ENCODE data around the gene ZNF138.
"Not testable (repeated sequence)": the region's sequence is repeated elsewhere in the genome, so short reads cannot be mapped to it uniquely, and the experiment has no call there.

Gene ZNF138

DNA sequence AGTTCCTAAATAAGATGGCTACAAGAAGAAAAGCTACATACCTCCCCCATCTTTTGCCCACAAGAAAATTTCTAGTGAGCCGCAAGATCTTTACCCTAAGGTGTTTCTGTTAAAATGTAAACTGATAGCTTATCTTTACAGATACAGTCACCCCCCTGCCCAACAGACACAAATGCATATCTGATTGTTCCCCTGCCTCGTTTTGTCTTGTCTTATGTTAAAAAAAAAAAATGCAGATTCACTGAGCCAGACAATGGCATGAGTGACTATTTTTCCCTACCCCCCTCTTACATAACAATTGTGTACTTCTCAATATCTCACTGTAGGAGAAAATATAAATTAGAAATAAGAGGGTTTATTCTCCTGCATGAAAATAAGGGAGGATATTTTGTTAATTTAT is 8.5 kb downstream of the ZNF138 start:
- no peak for TF ChIP-seq ZNF274 (IDR thresholded peaks at IDR 0.05; ENCODE audit: low read depth, low read length)
- no peak overlapping the region for H3K4me3 ChIP-seq (ENCODE audit: low read length)

DNA sequence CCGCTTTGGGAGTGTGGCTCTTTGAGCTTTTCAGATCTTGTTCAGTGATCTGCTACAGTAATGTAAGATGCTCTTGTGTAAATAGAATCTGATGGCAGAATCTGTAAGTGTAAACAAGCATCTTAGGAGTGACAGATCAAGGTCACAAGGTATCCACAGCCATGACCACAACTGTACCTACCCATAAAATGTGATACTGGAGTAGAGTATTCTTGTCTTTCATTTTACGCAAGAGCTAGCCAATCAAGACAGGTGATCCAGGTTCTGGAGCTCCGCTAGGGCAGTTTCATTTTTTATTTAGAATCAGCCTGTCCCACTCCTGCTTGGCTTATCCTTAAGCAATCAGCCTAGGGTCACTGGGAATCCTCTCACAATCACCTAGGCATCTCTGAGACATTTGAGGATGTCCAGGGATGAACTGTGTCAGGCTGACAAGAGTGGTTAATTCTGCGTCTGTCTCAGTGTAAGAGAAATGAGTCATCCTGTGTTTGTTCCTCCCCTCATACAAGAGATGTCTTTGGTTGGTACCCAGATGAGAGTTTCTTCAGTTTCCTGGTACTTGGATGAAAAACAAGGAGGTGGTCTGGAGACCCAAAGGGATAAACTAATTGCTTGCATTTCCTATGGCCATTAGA is 13.6 kb downstream of the ZNF138 start:
- TF ChIP-seq ZNF274 (IDR thresholded peaks at IDR 0.05; ENCODE audit: low read depth, low read length) = no peak
- H3K4me3 ChIP-seq (ENCODE audit: low read length) = no peak overlapping the region

DNA sequence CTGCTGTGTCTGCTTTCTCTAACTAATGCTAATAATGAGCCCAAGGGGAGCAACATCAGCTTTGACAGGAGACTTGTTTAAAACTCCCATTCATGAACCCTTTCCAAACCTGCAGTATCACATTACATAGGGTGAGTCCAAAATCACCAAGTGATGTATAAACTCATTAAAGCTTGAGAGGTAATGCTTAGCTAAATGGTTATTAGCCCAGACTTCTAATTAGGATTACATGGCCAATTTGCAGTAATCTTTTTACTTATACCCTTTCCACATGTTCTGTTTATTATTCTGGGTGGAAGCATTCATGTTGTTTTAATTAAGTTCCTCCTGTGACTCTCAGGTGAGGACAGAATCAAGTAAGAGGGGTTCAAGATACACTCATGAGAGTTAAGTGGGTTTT is 17.5 kb downstream of the ZNF138 start:
- TF ChIP-seq ZNF274 (IDR thresholded peaks at IDR 0.05; ENCODE audit: low read depth, low read length) = no peak
- no peak overlapping the region for H3K4me3 ChIP-seq (ENCODE audit: low read length)

DNA sequence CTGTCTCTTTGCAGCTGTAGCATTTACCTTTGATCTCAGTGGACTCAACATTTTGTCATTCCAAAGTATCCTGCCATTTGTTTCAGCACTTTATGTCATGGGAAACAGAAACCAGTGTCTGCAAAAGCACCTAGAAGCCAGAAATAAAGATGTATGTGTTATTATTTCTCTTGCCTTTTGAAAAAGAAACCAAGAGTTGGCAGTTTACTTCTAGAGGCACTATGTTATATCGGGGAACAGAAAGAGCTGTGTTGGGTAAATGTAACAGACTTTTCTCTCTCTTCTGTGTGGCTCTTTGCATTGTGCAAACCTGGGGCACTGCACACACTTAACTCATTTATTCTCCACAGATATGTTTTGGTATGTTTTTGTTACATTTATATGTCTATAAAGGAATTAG is 36.7 kb downstream of the ZNF138 start:
- no peak overlapping the region for H3K4me3 ChIP-seq (ENCODE audit: low read length)
- TF ChIP-seq ZNF274 (IDR thresholded peaks at IDR 0.05; ENCODE audit: low read depth, low read length) = no peak

DNA sequence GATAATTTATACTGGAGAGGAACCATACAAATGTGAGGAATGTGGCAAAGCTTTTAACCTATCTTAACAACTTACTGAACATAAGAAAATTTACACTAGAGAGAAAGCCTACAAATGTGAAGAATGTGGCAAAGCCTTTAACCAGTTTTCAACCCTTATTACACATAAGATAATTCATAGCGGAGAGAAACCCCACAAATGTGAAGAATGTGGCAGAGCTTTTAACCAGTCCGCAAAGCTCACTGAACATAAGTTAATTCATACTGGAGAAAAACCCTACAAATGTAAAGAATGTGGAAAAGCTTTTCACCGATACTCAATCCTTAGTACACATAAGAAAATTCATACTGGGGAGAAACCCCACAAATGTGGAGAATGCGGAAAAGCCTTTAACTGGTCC is 37.9 kb downstream of the ZNF138 start:
- no peak for TF ChIP-seq ZNF274 (IDR thresholded peaks at IDR 0.05; ENCODE audit: low read depth, low read length)

DNA sequence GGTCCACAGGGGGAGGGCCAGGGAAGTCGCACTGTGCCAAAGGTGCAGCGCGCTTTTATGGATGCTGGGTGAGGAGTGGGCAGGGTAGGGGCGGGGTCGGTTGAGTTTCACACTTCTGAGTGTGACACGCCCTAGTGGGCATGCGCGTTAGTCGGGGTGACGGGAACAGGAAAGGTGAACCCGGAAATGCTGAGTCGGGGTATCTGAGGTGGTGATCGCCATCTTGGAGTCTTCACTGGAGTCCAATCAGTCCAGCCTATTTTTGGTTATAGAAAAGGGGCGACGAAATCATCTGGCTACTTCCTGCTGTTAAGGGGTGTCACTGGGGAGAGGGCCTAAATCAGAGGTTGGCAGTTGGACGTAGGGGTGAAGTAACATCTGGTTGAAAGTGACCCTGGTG is 40.8 kb downstream of the ZNF138 start:
- TF ChIP-seq ZNF274 (IDR thresholded peaks at IDR 0.05; ENCODE audit: low read depth, low read length) = no peak
- H3K4me3 ChIP-seq (ENCODE audit: low read length) = no peak overlapping the region

More for the DNA sequence above, 37.9 kb downstream of the ZNF138 start:
- no peak overlapping the region for H3K4me3 ChIP-seq (ENCODE audit: low read length)

DNA sequence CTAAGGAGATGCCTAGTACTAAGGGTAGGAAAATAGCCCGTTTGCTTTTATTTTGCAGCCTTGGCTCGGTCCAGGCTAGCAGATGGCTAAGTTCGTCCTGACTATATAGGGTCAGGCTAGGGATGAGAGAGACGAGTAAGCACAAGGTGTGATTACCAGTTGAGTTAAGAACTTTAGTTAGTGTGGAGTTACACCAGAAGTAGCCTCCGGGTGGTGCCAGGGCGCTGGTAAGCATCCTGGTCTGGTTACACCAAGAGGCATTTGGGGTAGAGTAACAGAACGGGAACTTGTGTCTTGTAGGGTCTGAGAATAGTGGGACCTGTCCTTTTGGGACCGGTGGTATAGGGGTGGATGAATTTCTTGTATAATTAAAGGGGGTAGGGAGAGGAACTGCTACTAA is 41.6 kb downstream of the ZNF138 start:
- H3K4me3 ChIP-seq (ENCODE audit: low read length) = not testable (repeated sequence)

DNA sequence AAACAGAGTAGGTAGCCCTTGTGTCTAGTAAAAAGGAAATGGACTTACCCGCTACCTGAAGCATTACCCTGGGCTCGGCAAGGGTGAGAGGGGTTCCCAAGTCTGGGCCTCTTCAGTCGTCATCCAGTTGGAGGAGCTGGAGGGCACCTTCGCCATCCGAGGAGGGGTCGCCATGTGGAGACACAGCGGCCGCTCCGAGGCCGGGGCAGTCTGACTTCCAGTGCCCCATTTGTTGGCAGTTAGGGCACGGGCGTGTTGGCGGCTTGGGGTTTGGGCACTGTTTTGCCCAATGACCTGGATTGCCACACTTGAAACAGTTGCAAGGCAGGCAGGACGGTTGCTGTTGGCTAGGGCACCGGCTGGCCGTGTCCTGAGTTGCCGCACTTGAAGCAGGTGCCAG is 43.8 kb downstream of the ZNF138 start:
- H3K4me3 ChIP-seq (ENCODE audit: low read length) = not testable (repeated sequence)

DNA sequence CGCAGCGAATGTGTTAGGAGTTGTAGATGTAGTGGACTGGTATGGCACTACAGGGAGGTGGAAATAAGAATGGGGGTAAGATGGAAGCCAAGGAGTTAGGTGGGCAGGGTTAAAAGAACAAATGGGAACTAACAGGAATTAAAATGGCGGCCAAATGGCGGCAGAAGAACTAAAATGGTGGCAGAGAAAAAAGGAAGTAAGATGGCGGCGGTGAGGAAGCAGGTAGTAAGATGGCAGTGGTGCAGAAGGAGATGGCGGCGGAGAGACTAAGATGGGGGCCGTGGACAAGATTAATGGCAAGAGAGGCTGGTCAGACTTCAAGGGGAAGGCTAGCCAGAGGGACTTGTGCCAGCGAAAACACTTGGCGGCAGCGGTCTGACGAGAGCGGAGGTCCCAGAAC is 44.5 kb downstream of the ZNF138 start:
- H3K4me3 ChIP-seq (ENCODE audit: low read length) = no peak overlapping the region
- no peak for TF ChIP-seq ZNF274 (IDR thresholded peaks at IDR 0.05; ENCODE audit: low read depth, low read length)

DNA sequence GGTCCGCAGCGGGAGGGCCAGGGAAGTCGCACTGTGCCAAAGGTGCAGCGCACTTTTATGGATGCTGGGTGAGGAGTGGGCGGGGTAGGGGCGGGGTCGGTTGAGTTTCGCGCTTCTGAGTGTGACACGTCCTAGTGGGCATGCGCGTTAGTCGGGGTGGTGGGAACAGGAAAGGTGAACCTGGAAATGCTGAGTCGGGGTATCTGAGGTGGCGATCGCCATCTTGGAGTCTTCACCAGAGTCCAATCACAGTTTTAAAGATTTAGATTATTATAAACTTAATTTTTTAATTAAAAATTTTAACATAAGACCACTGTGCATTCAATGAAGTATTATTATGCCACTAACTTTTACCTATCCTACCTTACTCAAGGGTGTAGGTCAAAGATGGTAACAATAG is 45.7 kb downstream of the ZNF138 start:
- H3K4me3 ChIP-seq (ENCODE audit: low read length) = no peak overlapping the region
- no peak for TF ChIP-seq ZNF274 (IDR thresholded peaks at IDR 0.05; ENCODE audit: low read depth, low read length)

DNA sequence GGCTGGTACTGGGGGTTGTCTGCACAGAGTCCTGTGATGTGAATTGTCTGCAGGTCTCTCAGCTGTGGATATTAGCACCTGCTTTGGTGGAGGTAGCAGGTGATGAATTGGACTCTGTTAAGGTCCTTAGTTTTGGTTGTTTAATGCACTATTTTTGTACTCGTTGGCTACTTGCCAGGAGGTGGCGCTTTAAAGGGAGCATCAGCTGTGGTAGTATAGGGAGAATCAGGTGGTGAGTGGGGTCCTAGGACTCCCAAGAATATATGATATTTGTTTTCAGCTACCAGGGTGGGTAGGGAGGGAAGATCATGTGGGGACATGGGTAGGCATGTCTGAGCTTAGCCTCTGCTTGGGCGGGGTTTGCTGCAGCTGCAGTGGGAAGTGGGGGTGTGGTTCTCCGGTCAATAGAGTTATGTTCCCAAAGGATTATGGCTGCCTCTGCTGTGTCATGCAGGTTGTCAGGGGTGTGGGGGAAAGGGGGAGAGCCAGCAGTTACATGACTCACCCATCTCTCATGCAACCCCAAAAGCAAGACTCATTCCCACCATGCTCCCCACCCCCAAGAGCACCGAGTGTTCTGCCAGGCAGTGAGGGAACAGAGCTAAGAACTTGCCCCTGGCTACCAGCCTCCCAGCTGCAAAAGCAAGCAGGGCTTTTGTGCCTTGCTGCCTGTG is 55.2 kb downstream of the ZNF138 start:
- no peak overlapping the region for H3K4me3 ChIP-seq (ENCODE audit: low read length)
- no peak for TF ChIP-seq ZNF274 (IDR thresholded peaks at IDR 0.05; ENCODE audit: low read depth, low read length)

DNA sequence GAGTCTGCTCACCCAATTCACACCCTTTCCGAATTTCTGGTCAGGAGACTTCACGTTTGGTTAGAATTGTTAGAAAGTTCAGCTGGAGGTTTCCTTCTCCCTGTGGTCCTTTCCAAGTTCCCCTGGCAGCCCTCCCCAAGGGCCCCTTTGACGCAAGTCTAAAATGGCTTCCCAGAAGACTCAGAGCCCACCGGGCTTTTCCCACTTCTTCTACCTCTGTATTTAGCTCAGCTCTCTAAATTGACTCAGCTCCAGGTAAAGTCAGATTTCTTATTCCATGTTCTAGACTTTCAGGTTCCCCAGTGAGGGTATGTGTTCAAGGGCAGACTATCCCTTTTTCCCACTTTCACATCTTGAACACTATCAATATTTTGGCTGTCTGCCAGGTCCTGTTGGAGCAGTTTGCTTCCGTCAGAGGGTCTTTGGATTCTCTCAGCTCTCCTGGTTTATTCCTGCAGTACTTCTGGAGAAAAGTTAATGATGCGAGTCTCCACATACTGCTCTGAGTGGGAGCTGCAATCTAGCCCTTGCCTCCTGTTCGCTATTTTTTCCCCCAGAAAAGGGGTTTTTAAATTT is 55.8 kb downstream of the ZNF138 start:
- no peak for TF ChIP-seq ZNF274 (IDR thresholded peaks at IDR 0.05; ENCODE audit: low read depth, low read length)
- no peak overlapping the region for H3K4me3 ChIP-seq (ENCODE audit: low read length)

DNA sequence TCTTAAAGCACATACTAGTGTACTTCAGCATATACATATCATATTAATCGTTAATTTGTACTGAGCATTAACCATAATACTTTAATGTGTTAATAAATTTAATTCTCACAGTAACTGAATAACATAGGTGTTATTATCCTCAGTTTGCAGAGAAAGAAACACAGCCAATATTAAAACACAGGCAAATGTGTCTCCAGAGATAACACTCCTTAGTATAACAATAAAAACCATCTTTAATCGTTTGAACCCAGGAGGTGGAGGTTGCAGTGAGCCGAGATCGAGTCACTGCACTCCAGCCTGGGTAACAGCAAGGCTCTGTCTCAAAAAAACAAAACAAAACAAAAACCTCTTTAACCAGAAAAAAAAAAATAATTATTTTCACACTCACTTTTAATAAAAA is 59.5 kb downstream of the ZNF138 start:
- TF ChIP-seq ZNF274 (IDR thresholded peaks at IDR 0.05; ENCODE audit: low read depth, low read length) = no peak
- no peak overlapping the region for H3K4me3 ChIP-seq (ENCODE audit: low read length)

DNA sequence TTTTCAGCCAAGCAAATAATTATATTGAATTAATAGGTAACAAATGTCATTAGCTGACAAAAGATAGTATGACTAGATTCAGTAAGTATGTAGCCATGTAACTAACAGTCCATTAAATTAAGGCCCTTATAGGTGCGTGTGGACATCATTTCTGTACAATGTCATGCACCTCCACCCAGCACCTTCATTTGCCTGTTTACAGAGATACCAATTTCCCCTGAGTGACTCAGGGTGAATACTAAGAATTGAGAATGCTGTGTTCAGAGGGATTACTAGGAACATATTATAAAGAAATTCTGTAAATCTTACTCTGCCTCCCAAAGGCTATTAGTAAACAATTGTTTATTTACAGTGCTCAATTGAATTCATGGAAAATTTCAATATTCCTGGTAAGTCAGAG is 60.7 kb downstream of the ZNF138 start:
- no peak overlapping the region for H3K4me3 ChIP-seq (ENCODE audit: low read length)
- TF ChIP-seq ZNF274 (IDR thresholded peaks at IDR 0.05; ENCODE audit: low read depth, low read length) = no peak

DNA sequence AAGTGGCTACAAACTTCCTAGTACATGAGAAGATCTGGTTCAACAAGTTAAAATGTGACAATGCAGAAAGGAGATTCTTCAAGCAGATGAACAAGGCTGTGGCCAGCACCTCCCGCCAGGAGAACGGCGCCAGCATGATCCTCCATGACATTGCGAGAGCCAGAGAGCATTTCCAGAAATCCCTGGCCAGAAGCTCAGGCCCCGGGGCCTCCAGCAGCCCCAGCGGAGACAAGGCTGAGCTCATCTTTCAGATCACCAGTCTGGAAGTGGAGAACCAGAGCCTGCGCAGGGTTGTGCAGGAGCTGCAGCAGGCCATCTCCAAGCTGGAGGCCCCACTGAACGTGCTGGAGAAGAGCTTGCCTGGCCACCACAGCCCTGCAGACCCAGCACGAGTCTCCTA is 68.8 kb downstream of the ZNF138 start:
- no peak overlapping the region for H3K4me3 ChIP-seq (ENCODE audit: low read length)
- no peak for TF ChIP-seq ZNF274 (IDR thresholded peaks at IDR 0.05; ENCODE audit: low read depth, low read length)

DNA sequence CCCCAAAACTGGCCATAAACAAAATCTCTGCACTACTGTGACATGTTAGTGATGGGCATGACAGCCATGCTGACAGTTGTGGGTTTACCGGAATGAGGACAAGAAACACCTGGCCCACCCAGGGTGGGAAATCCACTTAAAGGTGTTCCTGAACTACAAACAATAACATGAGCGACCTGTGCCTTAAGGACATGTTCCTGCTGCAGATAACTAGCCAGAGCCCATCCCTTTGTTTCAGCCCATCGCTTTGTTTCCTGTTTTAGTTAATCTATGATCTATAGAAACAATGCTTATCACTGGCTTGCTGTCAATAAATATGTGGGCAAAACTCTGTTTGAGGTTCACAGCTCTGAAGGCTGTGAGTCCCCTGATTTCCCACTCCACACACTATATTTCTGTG is 69.3 kb downstream of the ZNF138 start:
- not testable (repeated sequence) for H3K4me3 ChIP-seq (ENCODE audit: low read length)
